ENCODE measurements around the gene SPRED1.

Gene SPRED1

DNA sequence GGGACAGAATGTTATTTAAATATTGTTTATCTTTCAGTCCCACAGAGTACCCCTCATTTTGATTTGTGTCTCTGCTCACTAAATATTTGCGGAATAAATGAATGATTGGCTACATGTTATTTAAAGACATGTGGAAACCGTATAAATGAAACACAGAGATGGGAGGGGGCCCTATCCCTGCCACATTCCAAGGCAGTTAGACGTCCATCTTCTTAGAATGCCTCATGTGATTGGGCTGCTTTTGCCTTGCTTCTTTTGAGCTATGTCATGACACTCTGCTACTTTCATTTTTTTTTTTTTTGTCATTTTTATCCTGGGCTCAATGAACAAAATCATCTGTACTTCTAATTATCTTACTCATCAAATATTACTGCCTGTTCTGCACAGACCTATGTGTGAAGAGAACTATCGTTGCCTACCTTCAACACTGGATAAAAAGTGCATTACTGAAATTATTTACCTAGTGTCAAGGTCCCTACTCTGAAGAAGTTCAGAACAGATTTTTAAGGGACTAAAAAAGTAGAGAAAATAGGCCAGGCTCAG, 117.4 kb downstream of the SPRED1 start:
- DNase-seq, result no peak

DNA sequence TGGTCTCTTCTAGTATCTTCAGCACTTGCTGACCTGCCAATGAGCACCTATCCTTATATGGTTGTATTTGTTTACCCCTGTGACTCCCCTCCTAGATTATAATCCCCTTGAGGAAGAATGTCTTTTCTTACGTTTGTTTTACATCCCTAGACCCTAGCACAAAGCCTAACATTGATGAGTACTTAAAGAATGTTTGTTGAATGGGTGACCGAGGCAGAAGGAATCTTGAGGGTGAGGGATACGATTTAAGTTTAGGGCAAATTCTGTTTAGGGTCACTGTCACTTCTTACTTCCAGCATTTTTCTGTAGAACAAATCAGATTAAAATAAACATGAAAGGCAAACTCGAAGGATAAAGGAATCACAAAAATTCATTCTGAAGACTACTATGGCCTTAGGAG, 120.4 kb downstream of the SPRED1 start:
- no peak for DNase-seq

GRCh38 chr15:38374029-38374428, 121.4 kb downstream of the SPRED1 start:
- no peak for DNase-seq

DNA sequence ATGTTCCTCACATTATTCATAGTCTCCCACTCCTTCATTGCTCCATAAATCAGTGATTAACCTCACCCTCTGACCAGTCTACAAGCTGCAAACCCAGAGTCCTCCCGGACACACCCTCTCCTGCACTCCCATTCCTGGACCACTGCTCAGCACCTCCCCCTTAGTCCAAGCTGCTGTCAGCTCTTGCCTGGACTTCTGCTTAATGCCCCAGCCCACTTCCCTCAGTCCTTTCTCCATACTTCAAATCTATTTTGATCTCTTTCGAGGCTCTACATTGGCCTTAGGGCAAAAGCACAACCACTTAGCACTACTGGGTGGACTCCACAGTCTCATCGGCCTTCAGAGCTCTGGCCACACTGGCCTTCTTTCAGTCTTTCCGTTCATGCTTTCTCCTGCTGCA, 121.9 kb downstream of the SPRED1 start:
- no peak for DNase-seq

DNA sequence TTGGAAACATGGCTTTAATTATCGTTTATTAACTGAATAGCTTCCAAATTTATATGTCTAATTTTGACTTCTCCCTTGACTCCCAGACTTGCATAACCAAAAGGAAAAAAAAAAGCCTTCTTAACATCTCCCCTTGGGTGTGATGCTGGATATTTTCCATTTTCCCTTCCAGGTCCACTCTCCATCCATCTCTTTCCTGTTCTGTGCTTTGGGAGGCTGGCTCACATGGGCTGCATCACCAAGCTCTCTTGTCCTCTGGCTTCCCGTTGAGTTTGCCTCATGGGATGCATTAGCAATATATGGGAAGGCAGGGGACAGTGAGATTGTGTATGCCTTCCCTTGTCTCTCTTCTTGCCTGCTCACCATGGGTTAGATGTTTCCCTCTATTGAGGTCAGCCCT, 123.4 kb downstream of the SPRED1 start:
- DNase-seq, result no peak

GRCh38 chr15:38377636-38378035, 125.0 kb downstream of the SPRED1 start:
- DNase-seq, result no peak

DNA sequence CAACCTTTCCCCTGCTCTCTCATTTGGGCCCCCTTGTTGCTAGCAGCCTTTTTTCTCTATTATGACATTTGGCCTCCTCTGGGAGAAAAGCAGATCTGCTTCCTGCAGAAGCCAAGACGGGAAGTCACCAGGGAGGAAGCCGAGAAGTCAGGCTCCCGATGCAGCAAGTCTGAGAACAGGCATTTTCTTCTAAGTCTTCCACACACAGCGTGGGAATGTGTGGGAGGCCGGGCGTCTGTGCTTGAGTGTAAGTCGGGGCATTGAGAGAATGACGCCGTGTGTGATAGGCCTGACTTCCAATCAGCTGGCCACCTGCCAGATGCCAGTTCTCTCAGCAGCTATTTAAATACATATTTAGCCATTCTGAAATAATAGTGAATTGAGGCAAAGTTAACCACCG, 125.5 kb downstream of the SPRED1 start:
- DNase-seq, result no peak

GRCh38 chr15:38389924-38390542, 137.4 kb downstream of the SPRED1 start:
- DNase-seq, result peak; percentile 0

DNA sequence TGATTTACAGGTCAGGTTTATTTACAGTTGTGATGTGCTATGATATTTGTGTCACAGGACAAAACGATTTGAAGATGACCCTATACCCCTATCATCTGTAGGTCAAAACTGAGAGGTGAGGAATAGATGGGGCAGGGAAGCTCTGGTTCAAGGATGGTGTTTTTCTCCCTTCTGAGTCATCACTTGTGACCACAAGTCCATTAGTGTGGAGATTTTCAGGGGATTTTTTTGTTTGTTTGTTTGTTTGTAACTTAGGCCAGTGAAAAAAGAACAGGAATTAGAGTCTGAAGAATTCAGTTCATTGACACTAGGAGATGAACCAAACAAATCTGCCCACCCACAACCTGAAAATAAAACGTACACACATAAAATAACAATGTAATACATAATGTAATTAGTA, 138.6 kb downstream of the SPRED1 start:
- DNase-seq, result no peak

GRCh38 chr15:38398134-38398533, 145.5 kb downstream of the SPRED1 start:
- DNase-seq, result no peak

GRCh38 chr15:38401106-38401505, 148.5 kb downstream of the SPRED1 start:
- DNase-seq, result no peak

DNA sequence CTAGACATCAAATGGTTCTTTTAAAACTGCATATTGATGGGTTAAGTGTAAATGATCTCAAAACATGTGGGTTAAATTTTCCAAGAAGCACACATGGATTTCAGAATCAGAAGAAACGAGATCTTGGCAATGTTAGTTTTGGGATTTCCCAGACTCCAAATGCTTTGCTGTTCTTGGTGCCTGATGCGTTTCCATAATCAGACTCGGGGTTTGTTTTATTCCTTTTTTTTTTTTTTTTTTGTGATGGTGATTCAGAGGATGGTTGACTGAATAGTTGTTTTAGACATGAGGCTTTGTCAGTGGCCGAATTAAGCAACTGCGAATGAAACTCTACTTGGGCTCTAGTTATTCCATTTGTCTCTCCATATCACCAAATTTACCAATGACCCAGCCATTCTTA, 149.1 kb downstream of the SPRED1 start:
- DNase-seq, result no peak

DNA sequence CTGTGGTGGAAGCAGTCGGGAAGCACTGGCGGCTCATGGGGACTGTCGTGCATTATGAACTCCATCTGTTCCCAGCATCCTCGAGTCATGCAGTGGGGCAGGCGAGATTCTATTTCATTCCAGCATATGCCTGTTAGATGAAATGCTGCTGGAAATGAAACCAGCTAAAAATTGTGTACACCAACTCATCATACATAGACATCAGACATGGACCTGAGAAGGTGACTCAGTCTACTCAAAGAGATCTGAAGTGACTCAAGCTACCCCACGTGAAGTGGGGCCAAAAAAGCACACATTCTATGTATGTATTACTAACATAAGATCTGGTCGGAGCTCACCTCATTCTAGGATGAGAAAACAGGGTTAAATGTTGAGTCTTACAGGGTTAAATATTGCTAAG, 153.8 kb downstream of the SPRED1 start:
- DNase-seq, result no peak

Measured in NCI-H1092 treated with DMSO at 0.1 percent for 48 hours (cell line).